Measurements from ENCODE around the gene AGXT.

AGXT gene

GRCh38 chr2:240868286-240869108, at the start of gene AGXT:
TSS of gene AGXT (plus strand) at chr2:240868824. CDS start at chr2:240868866, 42 bp downstream.
- no peak for DNase-seq (ENCODE audit: low spot score)

DNA sequence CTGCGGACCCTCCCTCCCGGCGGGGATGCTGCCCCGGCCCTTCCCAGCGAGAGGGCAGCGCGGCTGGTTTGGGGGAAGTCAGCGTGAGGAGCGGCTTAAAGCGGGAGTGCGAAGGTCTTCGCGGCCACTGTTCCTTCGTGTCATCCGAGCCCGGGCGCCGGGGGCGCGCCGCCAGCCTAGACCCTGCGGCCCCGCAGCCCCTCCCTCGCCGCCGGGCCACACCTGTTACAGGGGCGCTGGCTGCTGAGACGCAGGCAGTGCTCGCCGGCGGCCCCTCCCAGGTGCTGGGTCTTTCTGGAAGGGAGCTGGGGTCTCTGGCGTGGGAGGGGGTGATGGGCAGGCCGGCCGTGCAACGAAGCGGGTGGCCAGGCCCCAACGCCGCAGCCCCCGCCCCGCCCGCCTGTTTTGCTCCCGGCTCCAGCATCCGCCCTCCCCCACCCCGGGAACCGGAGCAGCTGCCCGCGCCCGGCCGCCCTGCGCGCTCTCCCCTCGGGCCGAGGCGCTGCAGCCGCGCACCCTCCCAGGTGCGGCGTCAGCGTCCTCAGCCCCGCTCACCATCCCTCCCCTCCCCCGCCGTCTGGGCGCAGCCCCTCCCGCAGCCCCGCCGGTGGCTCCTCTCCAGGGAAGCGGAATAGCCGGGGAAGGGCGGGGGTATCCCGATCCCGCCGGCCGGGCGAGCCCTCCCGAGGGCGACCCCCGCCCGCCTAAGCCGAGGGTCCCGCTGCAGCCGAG, 49.3 kb upstream of the AGXT start:
- no peak for DNase-seq (ENCODE audit: low spot score)

DNA sequence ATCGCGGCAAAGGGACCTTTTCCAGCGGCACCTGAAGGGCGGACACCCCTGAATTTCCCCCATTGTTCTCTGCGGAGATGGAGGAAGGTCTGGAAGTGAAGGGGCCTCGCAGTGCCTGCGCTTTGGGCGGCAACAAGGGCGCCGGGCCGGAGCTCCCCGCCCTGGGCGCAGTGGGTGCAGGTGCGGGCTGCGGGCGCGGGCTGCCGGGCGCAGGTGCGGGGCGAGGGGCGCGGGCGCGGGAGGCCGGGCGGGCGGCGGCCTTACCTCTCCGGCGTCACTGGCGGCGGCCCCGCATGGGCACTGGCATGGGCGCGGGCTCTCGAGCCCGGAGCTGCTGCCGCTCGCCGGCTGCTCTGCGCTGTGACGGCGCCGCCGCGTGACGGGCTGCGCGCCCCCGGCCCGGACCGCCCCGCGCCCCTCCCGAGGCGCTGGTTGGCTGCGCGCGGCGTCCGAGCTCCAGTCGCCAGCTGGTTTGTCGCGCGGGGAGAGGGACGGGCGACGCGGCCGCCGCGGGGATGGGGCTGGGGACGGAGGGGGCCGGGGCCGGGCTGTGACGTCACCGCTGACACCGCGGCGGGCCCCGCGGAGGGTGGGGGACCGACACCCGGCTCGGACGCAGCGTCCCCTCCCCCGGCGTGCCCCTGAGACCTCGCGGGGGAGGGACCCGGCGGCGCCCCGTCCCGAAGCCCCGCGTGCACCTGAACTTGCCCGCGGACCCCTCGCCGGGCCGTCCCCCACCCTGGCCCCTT, 48.6 kb upstream of the AGXT start, which contains the start of gene KIF1A:
Gene KIF1A (minus strand): TSS at position 362 of the 749 bp plus-strand sequence. CDS start 22,467 bp downstream, outside the sequence.
- no peak for DNase-seq (ENCODE audit: low spot score)

DNA sequence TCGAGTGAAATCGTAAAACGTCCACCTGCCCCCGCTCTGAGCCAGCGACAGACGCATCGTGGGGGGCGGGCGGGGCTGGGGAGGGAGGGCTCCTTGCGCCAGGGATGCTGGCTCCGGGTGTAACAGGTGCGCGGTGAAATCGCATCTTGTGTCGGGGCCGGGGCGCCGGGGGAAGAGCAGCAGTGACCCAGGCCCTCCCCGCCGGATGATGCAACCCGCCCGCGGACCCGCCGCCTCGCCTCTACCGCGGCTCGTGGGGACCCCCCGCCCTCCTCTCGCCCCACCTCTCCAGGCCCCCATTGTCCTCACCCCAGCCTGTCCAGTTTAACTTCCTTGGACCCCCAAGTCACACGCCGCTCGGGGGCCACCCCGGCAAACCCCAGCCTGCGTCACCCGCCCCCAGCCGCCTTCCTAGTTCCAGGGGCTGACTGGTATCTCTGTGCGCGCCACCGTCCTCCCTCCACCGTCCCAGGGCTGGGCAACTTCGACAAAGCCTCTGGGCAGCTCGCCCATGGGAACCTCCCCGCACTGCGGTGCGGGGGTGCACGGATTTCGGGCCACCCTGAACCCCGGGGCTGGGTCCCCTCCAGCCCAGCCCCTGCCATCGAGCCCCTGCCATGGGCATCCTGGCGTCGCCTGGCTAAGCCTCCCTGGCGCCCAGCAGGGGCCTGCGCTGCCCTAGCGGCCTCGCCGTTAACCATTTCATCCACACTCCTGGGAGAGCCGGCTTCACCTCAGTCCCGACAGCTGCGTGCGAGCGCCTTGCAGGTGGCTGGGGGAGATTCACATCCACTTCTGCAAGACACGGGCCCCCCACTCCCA, 47.8 kb upstream of the AGXT start:
- DNase-seq (ENCODE audit: low spot score): no peak

DNA sequence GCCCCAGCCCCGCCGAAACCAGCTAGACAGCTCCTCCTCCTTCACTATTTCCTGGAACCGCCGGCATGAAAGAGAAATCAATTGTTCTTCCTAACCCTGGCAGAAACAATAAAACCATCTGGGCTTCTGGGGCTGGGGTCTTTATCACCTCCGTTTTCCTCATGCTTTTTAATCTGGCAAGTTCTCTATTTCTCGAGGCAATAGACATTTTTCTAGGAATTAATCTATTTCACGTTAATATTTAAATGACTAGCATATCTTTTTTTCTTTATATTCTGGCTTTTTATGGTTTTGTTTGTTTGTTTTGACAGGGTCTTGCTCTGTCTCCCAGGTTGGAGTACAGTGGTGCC, 47.2 kb upstream of the AGXT start:
- DNase-seq (ENCODE audit: low spot score): no peak

DNA sequence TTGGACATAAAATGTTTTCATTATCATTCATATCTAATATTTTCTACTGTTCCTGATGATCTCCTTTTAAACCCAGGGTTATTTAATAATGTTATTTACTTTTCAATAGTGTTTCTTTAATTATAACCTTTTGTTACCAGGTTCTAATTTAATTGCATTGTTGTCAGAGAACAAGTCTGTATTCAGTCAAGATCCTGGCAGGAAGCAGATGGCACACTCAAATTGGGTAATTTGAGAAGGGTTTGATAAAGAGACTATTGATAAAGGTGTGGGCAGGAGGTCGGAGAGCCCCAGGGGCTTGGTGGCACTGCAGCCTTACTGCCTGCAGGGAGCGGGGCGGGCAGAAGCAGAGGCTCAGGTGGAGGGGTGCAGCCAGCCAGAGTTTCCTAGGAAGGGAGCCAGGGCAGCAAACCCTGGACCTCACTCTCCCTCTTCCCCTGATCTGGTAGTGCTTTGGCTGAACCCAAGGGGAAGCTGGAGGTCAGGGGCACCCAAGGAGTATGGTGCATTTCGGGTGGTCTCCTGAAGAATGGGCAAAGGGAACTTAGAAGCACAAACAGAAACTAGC, 46.3 kb upstream of the AGXT start:
- no peak for DNase-seq (ENCODE audit: low spot score)

GRCh38 chr2:240823449-240824336, 44.9 kb upstream of the AGXT start:
- no peak for DNase-seq (ENCODE audit: low spot score)

- no peak for DNase-seq (ENCODE audit: low spot score)
Observed at GRCh38 chr2:240825476-240825875, 43.1 kb upstream of the AGXT start.

GRCh38 chr2:240831594-240832204, 36.9 kb upstream of the AGXT start:
- DNase-seq (ENCODE audit: low spot score): no peak

GRCh38 chr2:240832205-240832727, 36.4 kb upstream of the AGXT start:
- peak; percentile 86 for DNase-seq (ENCODE audit: low spot score)

GRCh38 chr2:240832921-240833494, 35.6 kb upstream of the AGXT start:
- DNase-seq (ENCODE audit: low spot score): no peak

- DNase-seq (ENCODE audit: low spot score): no peak
Observed at GRCh38 chr2:240833724-240834285, 34.8 kb upstream of the AGXT start.

GRCh38 chr2:240834377-240834975, 34.1 kb upstream of the AGXT start:
- no peak for DNase-seq (ENCODE audit: low spot score)

GRCh38 chr2:240835528-240835927, 33.1 kb upstream of the AGXT start:
- DNase-seq (ENCODE audit: low spot score): no peak

DNA sequence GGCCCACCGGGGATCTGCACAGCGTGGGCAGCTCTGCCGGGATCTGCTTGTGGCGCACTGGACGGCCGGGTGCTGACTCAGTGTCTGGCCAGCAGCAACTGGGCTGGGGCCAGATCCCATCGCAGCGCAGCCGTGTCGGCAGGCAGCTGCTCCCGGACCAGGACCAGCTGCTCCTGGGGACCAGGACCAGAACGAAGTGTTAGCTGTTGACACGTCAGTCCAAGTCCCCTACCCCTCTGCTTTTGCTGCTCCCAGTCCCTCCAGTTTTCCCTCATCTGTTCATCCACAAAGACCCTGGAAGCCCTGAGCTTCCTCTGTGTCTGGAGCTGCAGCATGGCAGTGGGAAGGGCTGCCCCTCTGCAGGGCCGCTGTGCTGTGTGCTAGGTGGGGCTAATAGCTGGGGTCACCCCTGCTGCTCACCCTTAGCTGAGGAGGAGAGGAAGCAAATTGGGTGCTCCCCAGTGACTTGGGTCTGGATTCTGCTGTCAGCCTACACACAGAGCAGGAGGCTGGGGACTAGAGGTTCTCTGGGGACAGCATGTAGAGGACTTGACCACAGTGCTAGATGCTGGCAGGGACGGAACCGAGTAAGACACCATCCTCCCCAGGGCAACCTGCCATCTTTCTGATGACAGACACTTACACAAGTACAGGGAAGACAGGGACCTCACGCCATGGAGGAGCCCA, 31.7 kb upstream of the AGXT start:
- DNase-seq (ENCODE audit: low spot score): peak; percentile 83

DNA sequence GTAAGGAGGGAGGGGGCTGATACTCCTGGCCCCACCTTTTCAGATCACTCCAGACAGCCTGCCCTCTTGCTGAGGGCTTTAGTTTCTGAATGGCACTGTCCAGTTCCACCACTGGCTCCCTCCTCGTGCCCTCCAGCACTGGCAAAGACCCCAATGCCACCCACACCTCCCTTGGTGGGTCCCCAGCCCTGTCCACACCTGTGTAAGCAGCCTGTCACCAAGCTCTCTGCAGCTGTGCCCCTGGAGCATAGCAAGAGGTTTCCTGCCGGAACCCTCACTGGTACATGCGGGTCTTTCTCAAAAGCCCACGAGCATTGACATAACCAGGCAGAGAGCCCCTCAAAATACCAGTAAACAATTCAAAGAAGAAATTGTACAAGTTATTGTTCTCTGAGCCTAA, 31.0 kb upstream of the AGXT start:
- DNase-seq (ENCODE audit: low spot score): no peak

DNA sequence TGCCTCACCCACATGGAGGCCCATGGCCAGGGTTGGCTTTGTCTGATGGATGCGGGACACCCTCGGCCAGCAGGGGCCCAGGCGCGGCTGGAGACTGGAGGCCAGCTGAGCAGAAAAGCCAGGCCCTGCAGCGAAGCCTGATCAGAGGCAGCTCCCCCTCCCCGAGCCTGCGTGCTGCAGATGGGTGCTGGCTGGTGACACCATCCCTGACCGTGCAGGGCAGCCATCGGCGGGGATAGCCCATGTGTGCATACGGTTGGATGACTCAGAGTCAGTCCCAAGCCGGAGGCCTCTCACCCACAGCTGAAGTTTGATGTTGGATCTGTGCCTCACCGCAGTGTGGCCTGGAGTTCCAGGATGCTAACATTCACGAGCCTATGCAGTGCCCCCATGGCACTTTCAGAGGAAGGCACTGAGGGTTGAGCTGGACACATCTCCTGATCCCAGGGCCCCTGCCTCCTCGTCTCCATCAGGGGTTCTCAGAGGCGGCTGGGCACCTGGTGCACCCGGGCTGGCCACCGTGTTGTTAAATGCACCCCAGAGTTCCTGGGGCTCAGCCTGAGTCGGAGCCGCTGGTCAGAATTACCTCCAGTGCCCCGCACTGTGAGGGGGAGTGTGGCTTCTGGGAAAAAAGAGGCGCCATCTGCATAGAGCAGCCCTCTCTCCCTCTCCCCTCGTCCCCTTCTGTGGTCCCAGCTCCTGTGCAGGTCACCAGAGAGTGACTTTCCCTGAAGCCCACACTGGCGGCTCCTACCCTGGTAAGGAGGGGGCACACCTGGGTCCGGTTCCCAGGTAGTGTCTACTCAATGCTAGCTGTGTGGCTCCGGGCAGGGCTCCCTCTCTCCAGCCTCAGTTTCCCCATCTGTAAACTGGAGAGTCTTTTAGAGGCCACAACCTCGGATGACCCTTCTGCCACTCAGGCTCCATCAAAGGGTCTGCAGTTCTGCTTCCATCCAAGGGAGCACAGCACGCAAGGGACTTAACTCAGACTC, 29.2 kb upstream of the AGXT start:
- no peak for DNase-seq (ENCODE audit: low spot score)
